GM18499 (cell line): ENCODE data around the gene RAF1.
A peak's percentile ranks its signal among the peaks of the same experiment; 100 is the strongest.
"Not testable (repeated sequence)": the region's sequence is repeated elsewhere in the genome, so short reads cannot be mapped to it uniquely, and the experiment has no call there.

ENCODE experiments used
- ATAC-seq: cut with Tn5 transposase; IDR thresholded peaks from one replicate; pipeline ENCODE4 v1.9.1; 2021; ENCODE audit warnings: moderate number of reproducible peaks; ENCODE audit not compliant: insufficient read depth, unreplicated experiment

Gene RAF1

GRCh38 chr3:12663936-12664908 is at the start of gene RAF1:
TSS of gene RAF1 (minus strand) at chr3:12664117. CDS start at chr3:12618721, 45,396 bp downstream.
- peak; percentile 87 for ATAC-seq

GRCh38 chr3:12710062-12710461 is 46.1 kb upstream of the RAF1 start:
- ATAC-seq = no peak

- no peak for ATAC-seq
Observed at GRCh38 chr3:12709334-12709733, 45.4 kb upstream of the RAF1 start.

- ATAC-seq = no peak
Observed at GRCh38 chr3:12708584-12709192, 44.8 kb upstream of the RAF1 start.

GRCh38 chr3:12707449-12707848 is 43.5 kb upstream of the RAF1 start:
- ATAC-seq = no peak

- peak; percentile 91 for ATAC-seq
Observed at GRCh38 chr3:12706504-12707253, 42.8 kb upstream of the RAF1 start.

GRCh38 chr3:12705981-12706380 is 42.1 kb upstream of the RAF1 start:
- no peak for ATAC-seq

GRCh38 chr3:12705374-12705926 is 41.5 kb upstream of the RAF1 start:
- no peak for ATAC-seq

GRCh38 chr3:12702501-12702900 is 38.6 kb upstream of the RAF1 start:
- no peak for ATAC-seq

GRCh38 chr3:12701601-12702000 is 37.7 kb upstream of the RAF1 start:
- ATAC-seq = not testable (repeated sequence)

GRCh38 chr3:12700800-12701199 is 36.9 kb upstream of the RAF1 start:
- ATAC-seq = no peak

- no peak for ATAC-seq
Observed at GRCh38 chr3:12695916-12696315, 32.0 kb upstream of the RAF1 start.

GRCh38 chr3:12695112-12695511 is 31.2 kb upstream of the RAF1 start:
- ATAC-seq = no peak

GRCh38 chr3:12692444-12692843 is 28.5 kb upstream of the RAF1 start:
- no peak for ATAC-seq

GRCh38 chr3:12689997-12690711 is 26.2 kb upstream of the RAF1 start:
- no peak for ATAC-seq

GRCh38 chr3:12687948-12688347 is 24.0 kb upstream of the RAF1 start:
- ATAC-seq = no peak

- no peak for ATAC-seq
Observed at GRCh38 chr3:12686096-12686495, 22.2 kb upstream of the RAF1 start.

- ATAC-seq = no peak
Observed at GRCh38 chr3:12681943-12682390, 18.1 kb upstream of the RAF1 start.

GRCh38 chr3:12681089-12681942 is 17.4 kb upstream of the RAF1 start:
- no peak for ATAC-seq
